K562 (cell line): ENCODE data around the gene LTBP2. TPM values are rescaled to one million over a fixed set of nuclear protein-coding genes. Genes with fewer than 3 reads are reported as not detected.
A peak's percentile ranks its signal among the peaks of the same experiment; 100 is the strongest.

Experiments
- ATAC-seq: fragments of 200-7000 bp; cut with Tn5 transposase; 3 replicates; pipeline ENCODE4 v1.9.1; 2020; ENCODE audit warnings: moderate library complexity
- BruUV-seq: library from RNA; stranded (reverse); fragments of 400-500 nt; replicated peaks from 2 replicates; lab custom pipeline; 2021; lab: Mats Ljungman, UMichigan
- CTCF ChIA-PET: fragments of 300-600 bp; formaldehyde crosslinking; extraction: SDS; loops from one replicate; lab custom pipeline; 2021; ENCODE audit warnings: low intra/inter-chr PET ratio; lab: Yijun Ruan, JAX
- POLR2A ChIA-PET: fragments of 300-600, 350-650 bp; sonication (Branson Sonifier 250); formaldehyde crosslinking; extraction: SDS; loops from one replicate; lab custom pipeline; 2021; ENCODE audit warnings: antibody characterized with exemption, inconsistent platforms; lab: Yijun Ruan, JAX
- DNase-seq, 4 experiments: peaks; one replicate each; pipeline versions ENCODE4 v3.0.0 to v3.0.0-alpha.2; 2011 to 2018; ENCODE audit warnings: low spot score in 3 of 4, mixed read lengths in 3 of 4; ENCODE audit errors: extremely low read depth in 1 of 4
- FAIRE-seq: peaks from 2 replicates; lab custom pipeline; 2011; peaks lifted over from hg19 to GRCh38; lab: Jason Lieb, UNC
- H2AFZ ChIP-seq: 2 replicates; pipeline ENCODE4 v1.6.0; 2011; ENCODE audit warnings: low read depth, low read length, control low read depth, inconsistent platforms
- H3K27ac ChIP-seq: fragments of 200-600 bp; 3 replicates; pipeline ENCODE4 v1.8.0; 2011; ENCODE audit warnings: low read depth, mild to moderate bottlenecking, control low read depth, inconsistent platforms, low read length, moderate library complexity, mixed read lengths; ENCODE audit errors: extremely low read depth
- H3K27me3 ChIP-seq, 2 experiments: fragments of 300-600 bp in 1 of 2; 2 replicates in 1 of 2; 3 replicates in 1 of 2; pipeline versions ENCODE4 v1.6.0 to v1.8.0; 2011; ENCODE audit warnings: inconsistent platforms in 2 of 2, low read length in 2 of 2, mild to moderate bottlenecking in 1 of 2, mixed read lengths in 1 of 2, moderate library complexity in 1 of 2; ENCODE audit not compliant: control insufficient read depth in 2 of 2, insufficient read depth in 2 of 2
- H3K36me3 ChIP-seq: fragments of 300-600 bp; 3 replicates; pipeline ENCODE4 v1.8.0; 2011; ENCODE audit warnings: mild to moderate bottlenecking, low read length, inconsistent platforms; ENCODE audit not compliant: control insufficient read depth, insufficient read depth
- H3K4me1 ChIP-seq, 2 experiments: fragments of 200-600 bp in 1 of 2; replicated peaks in 1 of 2; 2 replicates in 1 of 2; 3 replicates in 1 of 2; pipeline versions ENCODE4 v1.5.1 to v1.8.0; 2011; ENCODE audit warnings: inconsistent platforms in 2 of 2, low read length in 2 of 2, mild to moderate bottlenecking in 1 of 2, mixed read lengths in 1 of 2, moderate library complexity in 1 of 2; ENCODE audit not compliant: control insufficient read depth in 2 of 2, insufficient read depth in 2 of 2
- H3K4me2 ChIP-seq: 2 replicates; pipeline ENCODE4 v1.6.1; 2011; ENCODE audit warnings: low read length, control low read depth, inconsistent platforms, mixed read lengths; ENCODE audit not compliant: insufficient read depth
- H3K4me3 ChIP-seq: fragments of 200-600 bp; sonication (generic), shearing (Covaris generic); 2 replicates; pipeline ENCODE4 v1.5.1; 2016; ENCODE audit warnings: control low read depth, inconsistent platforms
- H3K79me2 ChIP-seq: fragments of 200-600 bp; 3 replicates; pipeline ENCODE4 v1.8.0; 2011; ENCODE audit warnings: low read length, inconsistent platforms; ENCODE audit not compliant: control insufficient read depth, insufficient read depth
- H3K9ac ChIP-seq, 2 experiments: 2 replicates each; pipeline versions ENCODE4 v1.6.0 to v1.6.1; 2011; ENCODE audit warnings: low read depth in 2 of 2, low read length in 2 of 2, control low read depth in 1 of 2, inconsistent platforms in 1 of 2, mild to moderate bottlenecking in 1 of 2, mixed read lengths in 1 of 2; ENCODE audit not compliant: insufficient read depth in 1 of 2
- H3K9me1 ChIP-seq: one replicate; pipeline ENCODE4 v1.6.0; 2011; ENCODE audit warnings: inconsistent platforms, mild to moderate bottlenecking, low read length, moderate library complexity; ENCODE audit not compliant: control insufficient read depth, insufficient read depth
- H3K9me3 ChIP-seq: replicated peaks from 2 replicates; pipeline ENCODE4 v1.5.1; 2011; ENCODE audit warnings: low read depth, low read length, inconsistent platforms; ENCODE audit not compliant: control insufficient read depth, insufficient read depth
- H4K20me1 ChIP-seq: replicated peaks from 2 replicates; pipeline ENCODE4 v1.6.1; 2011; ENCODE audit warnings: low read length, inconsistent platforms, mixed read lengths; ENCODE audit not compliant: control insufficient read depth, insufficient read depth
- ARID1B ChIP-seq: fragments of 450-650 bp; IDR thresholded peaks from 2 replicates; pipeline ENCODE4 v1.6.1; 2016; ENCODE audit warnings: antibody characterized with exemption, mild to moderate bottlenecking, inconsistent platforms
- CBFA2T3 ChIP-seq: fragments of 450-650 bp; IDR thresholded peaks from 2 replicates; pipeline ENCODE4 v1.6.1; 2017
- CTBP1 ChIP-seq: fragments of 450-650 bp; IDR thresholded peaks from 2 replicates; pipeline ENCODE4 v1.6.1; 2016; ENCODE audit warnings: borderline replicate concordance
- ETV6 ChIP-seq, 3 experiments: fragments of 150-350 bp in 1 of 3; sonication (generic) in 1 of 3; formaldehyde crosslinking in 1 of 3; IDR thresholded peaks; 2 replicates each; pipeline versions ENCODE4 v1.6.1 to v1.8.0; 2014 to 2022; ENCODE audit warnings: borderline replicate concordance in 2 of 3, low read depth in 2 of 3, antibody characterized with exemption in 1 of 3, low read length in 1 of 3, mild to moderate bottlenecking in 1 of 3, missing genetic modification reagents in 1 of 3
- FOXK2 ChIP-seq, 2 experiments: fragments of 450-650 bp; IDR thresholded peaks in 1 of 2; conservative IDR thresholded peaks in 1 of 2; 2 replicates each; pipeline ENCODE4 v1.6.1; 2016; ENCODE audit warnings: low read depth in 2 of 2, mild to moderate bottlenecking in 1 of 2
- GABPA ChIP-seq: fragments of 200-800 bp; sonication (Bioruptor generic); conservative IDR thresholded peaks from 2 replicates; pipeline ENCODE4 v1.6.1; 2016; ENCODE audit warnings: low read depth, missing genetic modification characterization, missing compliant biosample characterization
- MEIS2 ChIP-seq: fragments of 450-650 bp; IDR thresholded peaks from 2 replicates; pipeline ENCODE4 v1.6.1; 2014; ENCODE audit warnings: mild to moderate bottlenecking; ENCODE audit not compliant: partially characterized antibody
- NCOA6 ChIP-seq: fragments of 450-650 bp; IDR thresholded peaks from 2 replicates; pipeline ENCODE4 v1.6.1; 2017; ENCODE audit warnings: mild to moderate bottlenecking
- NFE2 ChIP-seq: IDR thresholded peaks from 2 replicates; pipeline ENCODE4 v1.6.1; 2014; ENCODE audit warnings: antibody characterized with exemption, low read depth
- PCBP1 ChIP-seq: fragments of 200-400 bp; formaldehyde crosslinking; IDR thresholded peaks from 2 replicates; pipeline ENCODE4 v1.6.1; 2018; ENCODE audit warnings: mild to moderate bottlenecking, low read depth, low read length; ENCODE audit not compliant: poor library complexity, severe bottlenecking
- PKNOX1 ChIP-seq: fragments of 450-650 bp; IDR thresholded peaks from 2 replicates; pipeline ENCODE4 v1.6.1; 2016
- POLR2B ChIP-seq: fragments of 450-650 bp; IDR thresholded peaks from 2 replicates; pipeline ENCODE4 v1.6.1; 2018; ENCODE audit warnings: low read depth; ENCODE audit not compliant: partially characterized antibody
- SREBF2 ChIP-seq: sonication (generic); formaldehyde crosslinking; IDR thresholded peaks from 2 replicates; pipeline ENCODE4 v1.4.0; 2020; ENCODE audit warnings: mild to moderate bottlenecking, missing genetic modification reagents
- TOE1 ChIP-seq, 2 experiments: fragments of 450-650 bp in 1 of 2; sonication (generic) in 1 of 2; formaldehyde crosslinking in 1 of 2; IDR thresholded peaks; 2 replicates each; pipeline versions ENCODE4 v1.7.1 to v1.8.0; 2016 to 2022; ENCODE audit warnings: borderline replicate concordance in 2 of 2, mild to moderate bottlenecking in 2 of 2, antibody characterized with exemption in 1 of 2, inconsistent platforms in 1 of 2, low read depth in 1 of 2, missing genetic modification reagents in 1 of 2, moderate library complexity in 1 of 2
- ZNF395 ChIP-seq: fragments of 200-800 bp; sonication (Bioruptor generic); IDR thresholded peaks from 2 replicates; pipeline ENCODE4 v1.6.1; 2017; ENCODE audit warnings: missing genetic modification characterization, missing compliant biosample characterization
- ZNF408 ChIP-seq: fragments of 250-450 bp; sonication (Bioruptor Pico); IDR thresholded peaks from 2 replicates; pipeline ENCODE4 v1.4.0; 2020; ENCODE audit warnings: low read depth, mild to moderate bottlenecking, moderate library complexity
- ZNF507 ChIP-seq: conservative IDR thresholded peaks from 2 replicates; pipeline ENCODE4 v1.6.1; 2017; ENCODE audit warnings: missing genetic modification characterization, missing compliant biosample characterization
- ZNF561 ChIP-seq: fragments of 450-650 bp; formaldehyde crosslinking; conservative IDR thresholded peaks from 2 replicates; pipeline ENCODE4 v1.4.0; 2020; ENCODE audit warnings: mild to moderate bottlenecking, moderate library complexity
- ZNF76 ChIP-seq: fragments of 250-450 bp; sonication (Bioruptor Pico); IDR thresholded peaks from 2 replicates; pipeline ENCODE4 v1.4.0; 2020; ENCODE audit warnings: mild to moderate bottlenecking, moderate library complexity, borderline replicate concordance
- ZNF780A ChIP-seq: fragments of 250-450 bp; sonication (Bioruptor Pico); IDR thresholded peaks from 2 replicates; pipeline ENCODE4 v1.5.0; 2021; ENCODE audit warnings: mild to moderate bottlenecking
- WGBS: fragments of 100-300 bp; shearing (Covaris generic); methylation state at CpG from one replicate; pipeline ENCODE4 v1.1.6; 2016; ENCODE audit warnings: low coverage, mixed read lengths; ENCODE audit not compliant: insufficient coverage; ENCODE audit errors: missing lambda C conversion rate; 5-methylcytosine and 5-hydroxymethylcytosine counted together
- in situ Hi-C: fragments of 300-500 bp; cut with MboI; formaldehyde crosslinking; loops from 4 replicates; pipeline ENCODE4 v1.15.0; 2018; ENCODE audit warnings: inconsistent platforms, mixed read lengths
- intact Hi-C: fragments of 100-400 bp; cut with micrococcal nuclease; formaldehyde crosslinking; loops from 2 replicates; pipeline ENCODE4 v1.14.2; 2022
- polyA plus RNA-seq, 8 experiments: library from polyadenylated mRNA; depleted of rRNA in 4 of 8; stranded (reverse) in 5 of 8; unstranded in 3 of 8; fragments of >200 nt; fragmentation: Nextera tagmentation in 2 of 8; fragmentation: Illumina TruSeq in 1 of 8; extraction: Ambion mirVana in 2 of 8; extraction: Trizol in 1 of 8; gene quantifications; 2 replicates each; pipeline versions ENCODE4 v1.2.1 to v1.2.3, GENCODE V29; 2011 to 2014; ENCODE audit warnings: inconsistent platforms in 1 of 8, missing spikeins in 1 of 8
- total RNA-seq, 7 experiments: library from RNA; depleted of rRNA in 6 of 7; stranded (reverse); fragments of >200 nt in 6 of 7; fragmentation: Illumina TruSeq in 2 of 7; extraction: Trizol in 2 of 7; gene quantifications; 2 replicates each; pipeline versions ENCODE4 v1.2.1 to v1.2.3, GENCODE V29; 2011 to 2021; ENCODE audit warnings: low replicate concordance in 1 of 7
- TF ChIP-seq, protein P1 (sequence below): sonication (generic); formaldehyde crosslinking; IDR thresholded peaks from 2 replicates; pipeline ENCODE4 v1.8.0; 2022; ENCODE audit warnings: mild to moderate bottlenecking, missing genetic modification reagents

The LTBP2 gene
- total and polyA plus RNA-seq, 9 of the 15 experiments (the other 6 are each of a cell fraction or from before 2014, with no cell fraction given), result under 0.01 to 0.18 (median 0.03) TPM; not detected in 3

- Histone ChIP-seq H3K36me3 (no peaks in the 10 kb centered on the region), H4K20me1 (0 out of 2 replicates have a peak, but pooled peaks cover 7% of the 10 kb centered on the region), H3K27ac (no peak overlapping the region), H3K4me2 (no peak overlapping the region), H3K9me3 (no peaks in the 10 kb centered on the region), H2AFZ (no peak overlapping the region), H3K9ac (peak overlapping the region in 1 of 2 experiments; percentile 43; a peak in 1 of 4 replicates), H3K4me1 (peaks cover 5% of the 10 kb centered on the region in 2 experiments; a peak in 4 of 5 replicates), H3K27me3 (peaks cover 0 to 54% of the 10 kb centered on the region in 2 experiments; a peak in 2 of 5 replicates), H3K9me1 (no peaks in the 10 kb centered on the region), H3K4me3 (no peak overlapping the region), H3K79me2 (no peaks in the 10 kb centered on the region)
- BruUV-seq, result no TSS peak
- ATAC-seq (peak; percentile 68), FAIRE-seq (no peak), DNase-seq (peak; percentile 20 to 45 (median 26))
- intact Hi-C loops (no loop called here), in situ Hi-C loops (no loop called here)
- WGBS, result 0% methylated on average over 8 of the region's 11 CpGs
- ChIA-PET CTCF (no interaction called here), POLR2A (interaction anchor here (1.0 kb wide), 1 partner anchor 11 kb away, joined by 3 read pairs; no protein-coding TSS in a partner anchor)
- TF ChIP-seq MEIS2, result peak; percentile 92
- TF ChIP-seq PCBP1, result no peak
- TF ChIP-seq ZNF561, result no peak
- no peak for TF ChIP-seq ZNF507 (tag)
- peak; percentile 96 for TF ChIP-seq PKNOX1
- no peak for TF ChIP-seq FOXK2 (conservative IDR thresholded peaks at IDR 0.05 in 1 of 2, IDR thresholded peaks at IDR 0.05 in 1 of 2; ENCODE audit: low read depth in 2 of 2)
- TF ChIP-seq NCOA6, result no peak
- TF ChIP-seq ZNF395 (CRISPR knock-in tag), result no peak
- TF ChIP-seq ZNF76 (CRISPR knock-in tag), result no peak
- TF ChIP-seq ETV6 (IDR thresholded peaks at IDR 0.05; ENCODE audit: borderline replicate concordance in 1 of 2, low read depth in 2 of 2, low read length in 1 of 2), result no peak
- TF ChIP-seq ETV6 (CRISPR knock-in tag; IDR thresholded peaks at IDR 0.05; ENCODE audit: borderline replicate concordance), result no peak
- TF ChIP-seq NFE2, result no peak
- peak; percentile 14; the same call in 1 of the 2 replicates for TF ChIP-seq CBFA2T3
- no peak for TF ChIP-seq ZNF408 (CRISPR knock-in tag)
- peak; percentile 73; the same call in 1 of the 2 replicates for TF ChIP-seq CTBP1
- TF ChIP-seq, protein P1, sequence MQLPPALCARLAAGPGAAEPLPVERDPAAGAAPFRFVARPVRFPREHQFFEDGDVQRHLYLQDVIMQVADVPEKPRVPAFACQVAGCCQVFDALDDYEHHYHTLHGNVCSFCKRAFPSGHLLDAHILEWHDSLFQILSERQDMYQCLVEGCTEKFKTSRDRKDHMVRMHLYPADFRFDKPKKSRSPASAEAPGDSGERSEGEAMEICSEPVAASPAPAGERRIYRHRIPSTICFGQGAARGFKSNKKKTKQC, result no peak
- TF ChIP-seq POLR2B, result no peak
- no peak for TF ChIP-seq TOE1 (IDR thresholded peaks at IDR 0.05; ENCODE audit: borderline replicate concordance)
- TF ChIP-seq TOE1 (CRISPR knock-in tag; IDR thresholded peaks at IDR 0.05; ENCODE audit: borderline replicate concordance, low read depth), result no peak
- peak; percentile 49; the same call in 1 of the 2 replicates for TF ChIP-seq ARID1B
- TF ChIP-seq ZNF780A, result no peak
- TF ChIP-seq GABPA (tag), result no peak
- TF ChIP-seq SREBF2 (CRISPR knock-in tag), result no peak
Observed at GRCh38 chr14:74601982-74602381, 10.1 kb downstream of the LTBP2 start.
